Neural cell (in vitro differentiated cells): ENCODE results near the gene ZNF474.

ENCODE experiments used
- CTCF ChIP-seq: fragments of 450-650 bp; IDR thresholded peaks from 2 replicates; pipeline ENCODE4 v1.5.1; 2014; ENCODE audit warnings: antibody characterized with exemption, mild to moderate bottlenecking, moderate library complexity; ENCODE audit not compliant: poor library complexity, severe bottlenecking
- EP300 ChIP-seq: fragments of 450-650 bp; conservative IDR thresholded peaks from 2 replicates; pipeline ENCODE4 v1.6.1; 2014; ENCODE audit warnings: antibody characterized with exemption, mild to moderate bottlenecking, moderate library complexity; ENCODE audit not compliant: poor library complexity, severe bottlenecking
- EZH2 ChIP-seq: fragments of 200-600, 300-800 bp; shearing (Covaris generic), sonication (generic); IDR thresholded peaks from 2 replicates; pipeline ENCODE4 v1.6.1; 2014; ENCODE audit warnings: antibody characterized with exemption, low read length, borderline replicate concordance, mild to moderate bottlenecking; ENCODE audit not compliant: insufficient read depth, poor library complexity, severe bottlenecking
- POLR2AphosphoS5 ChIP-seq: IDR thresholded peaks from 2 replicates; pipeline ENCODE4 v1.6.1; 2012
- RAD21 ChIP-seq: fragments of 450-650 bp; conservative IDR thresholded peaks from 2 replicates; pipeline ENCODE4 v1.6.1; 2014; ENCODE audit warnings: antibody characterized with exemption, mild to moderate bottlenecking, moderate library complexity
- REST ChIP-seq: IDR thresholded peaks from 2 replicates; pipeline ENCODE4 v1.6.1; 2012; ENCODE audit warnings: borderline replicate concordance
- SMC3 ChIP-seq: fragments of 450-650 bp; conservative IDR thresholded peaks from 2 replicates; pipeline ENCODE4 v1.6.1; 2014; ENCODE audit warnings: antibody characterized with exemption, mild to moderate bottlenecking, moderate library complexity; ENCODE audit not compliant: poor library complexity
- TAF1 ChIP-seq: IDR thresholded peaks from 2 replicates; pipeline ENCODE4 v1.6.1; 2012; ENCODE audit warnings: low read depth

- no peak for TF ChIP-seq CTCF
- no peak for TF ChIP-seq EZH2
- TF ChIP-seq POLR2AphosphoS5 = no peak
- no peak for TF ChIP-seq REST
- no peak for TF ChIP-seq RAD21
- TF ChIP-seq SMC3 = no peak
- TF ChIP-seq EP300 = no peak
- TF ChIP-seq TAF1 = no peak
Observed at GRCh38 chr5:122145906-122146305, 16.6 kb downstream of the ZNF474 start.
